Ovary (tissue), 3 donors: ENCODE results near the gene MTUS2.

ENCODE experiments used
- EP300 ChIP-seq: sonication (generic); formaldehyde crosslinking; IDR thresholded peaks from one replicate; pipeline ENCODE4 v1.6.1; 2017; ENCODE audit warnings: antibody characterized with exemption
- POLR2A ChIP-seq: fragments of 450-650 bp; IDR thresholded peaks from one replicate; pipeline ENCODE4 v1.6.1; 2017; ENCODE audit warnings: antibody characterized with exemption, mild to moderate bottlenecking, moderate library complexity
- TF ChIP-seq, protein P1 (sequence below), 3 donors: fragments of 450-650 bp in 2 of 3; fragments of 200-600 bp in 1 of 3; IDR thresholded peaks; one replicate each; pipeline versions ENCODE4 v1.5.1 to v1.8.0; 2016 to 2022; ENCODE audit warnings: antibody characterized with exemption in 3 of 3, mild to moderate bottlenecking in 1 of 3
- donor health status: DM: no; HTN: no; CAD: no.

DNA sequence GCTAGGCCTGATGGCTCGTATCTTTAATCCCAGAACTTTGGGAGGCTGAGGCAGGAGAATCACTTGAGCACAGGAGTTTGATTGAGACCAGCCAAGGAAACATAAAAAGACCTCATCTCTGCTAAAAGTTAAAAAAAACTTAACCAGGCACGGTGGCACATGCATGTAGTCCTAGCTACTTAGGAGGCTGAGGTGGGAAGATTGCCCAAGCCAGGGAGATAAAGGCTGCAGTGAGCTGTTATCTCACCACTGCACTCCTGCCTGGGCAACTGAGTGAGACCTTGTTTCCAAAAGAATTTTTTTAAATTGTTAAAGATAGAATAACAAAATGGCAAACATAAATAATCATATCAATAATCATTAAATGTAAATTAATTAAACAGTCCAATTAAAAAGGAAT is 365.8 kb downstream of the MTUS2 start:
- TF ChIP-seq, protein P1, sequence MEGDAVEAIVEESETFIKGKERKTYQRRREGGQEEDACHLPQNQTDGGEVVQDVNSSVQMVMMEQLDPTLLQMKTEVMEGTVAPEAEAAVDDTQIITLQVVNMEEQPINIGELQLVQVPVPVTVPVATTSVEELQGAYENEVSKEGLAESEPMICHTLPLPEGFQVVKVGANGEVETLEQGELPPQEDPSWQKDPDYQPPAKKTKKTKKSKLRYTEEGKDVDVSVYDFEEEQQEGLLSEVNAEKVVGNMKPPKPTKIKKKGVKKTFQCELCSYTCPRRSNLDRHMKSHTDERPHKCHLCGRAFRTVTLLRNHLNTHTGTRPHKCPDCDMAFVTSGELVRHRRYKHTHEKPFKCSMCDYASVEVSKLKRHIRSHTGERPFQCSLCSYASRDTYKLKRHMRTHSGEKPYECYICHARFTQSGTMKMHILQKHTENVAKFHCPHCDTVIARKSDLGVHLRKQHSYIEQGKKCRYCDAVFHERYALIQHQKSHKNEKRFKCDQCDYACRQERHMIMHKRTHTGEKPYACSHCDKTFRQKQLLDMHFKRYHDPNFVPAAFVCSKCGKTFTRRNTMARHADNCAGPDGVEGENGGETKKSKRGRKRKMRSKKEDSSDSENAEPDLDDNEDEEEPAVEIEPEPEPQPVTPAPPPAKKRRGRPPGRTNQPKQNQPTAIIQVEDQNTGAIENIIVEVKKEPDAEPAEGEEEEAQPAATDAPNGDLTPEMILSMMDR (IDR thresholded peaks at IDR 0.05): no peak
- TF ChIP-seq EP300: no peak
- no peak for TF ChIP-seq POLR2A
